Naive B cell (primary cell): Measurements from ENCODE around the gene MAST4. TPM values are rescaled to one million over a fixed set of nuclear protein-coding genes. Genes with fewer than 3 reads are reported as not detected.
A peak's percentile ranks its signal among the peaks of the same experiment; 100 is the strongest.

Experiments used
- ATAC-seq, 2 donors: fragments of 150-1000 bp; cut with Tn5 transposase; 2 replicates each; pipeline ENCODE4 v1.10.0; 2021; ENCODE audit warnings: low read depth in 2 of 2, mild to moderate bottlenecking in 2 of 2, moderate library complexity in 2 of 2
- DNase-seq: peaks from one replicate; pipeline ENCODE4 v3.0.0; 2022
- H3K27ac Mint-ChIP-seq, 6 donors: one replicate each; pipeline ENCODE4 v1.8.0; 2020 to 2022; ENCODE audit warnings: mild to moderate bottlenecking in 6 of 6, mixed read lengths in 6 of 6, moderate library complexity in 5 of 6, inconsistent platforms in 2 of 6
- H3K27me3 Mint-ChIP-seq, 3 donors: one replicate each; pipeline ENCODE4 v1.8.0; 2021 to 2022; ENCODE audit warnings: mixed read lengths in 3 of 3, mild to moderate bottlenecking in 1 of 3
- H3K36me3 Mint-ChIP-seq, 2 donors: one replicate each; pipeline ENCODE4 v1.8.0; 2020 to 2022; ENCODE audit warnings: mixed read lengths in 2 of 2, inconsistent platforms in 1 of 2, mild to moderate bottlenecking in 1 of 2
- H3K4me1 Mint-ChIP-seq, 3 donors: one replicate each; pipeline ENCODE4 v1.8.0; 2020 to 2022; ENCODE audit warnings: mixed read lengths in 3 of 3, inconsistent platforms in 1 of 3, mild to moderate bottlenecking in 1 of 3, moderate library complexity in 1 of 3
- H3K4me3 Mint-ChIP-seq, 8 donors: one replicate each; pipeline ENCODE4 v1.8.0; 2020 to 2022; ENCODE audit warnings: mild to moderate bottlenecking in 8 of 8, mixed read lengths in 8 of 8, moderate library complexity in 8 of 8, inconsistent platforms in 2 of 8
- H3K9me3 Mint-ChIP-seq, 7 donors: one replicate each; pipeline ENCODE4 v1.8.0; 2020 to 2022; ENCODE audit warnings: mixed read lengths in 7 of 7, mild to moderate bottlenecking in 5 of 7, inconsistent platforms in 2 of 7, moderate library complexity in 1 of 7
- polyA plus RNA-seq, 6 donors: library from polyadenylated mRNA; unstranded; fragments of 300-500 nt; fragmentation: Illumina TruSeq; gene quantifications; one replicate each; pipeline ENCODE4 v1.2.3, GENCODE V29; 2021; ENCODE audit warnings: low read depth in 6 of 6

MAST4 gene
- polyA plus RNA-seq, 6 donors from 2014 or later = 0.17 to 2.3 (median 1.3) TPM

DNA sequence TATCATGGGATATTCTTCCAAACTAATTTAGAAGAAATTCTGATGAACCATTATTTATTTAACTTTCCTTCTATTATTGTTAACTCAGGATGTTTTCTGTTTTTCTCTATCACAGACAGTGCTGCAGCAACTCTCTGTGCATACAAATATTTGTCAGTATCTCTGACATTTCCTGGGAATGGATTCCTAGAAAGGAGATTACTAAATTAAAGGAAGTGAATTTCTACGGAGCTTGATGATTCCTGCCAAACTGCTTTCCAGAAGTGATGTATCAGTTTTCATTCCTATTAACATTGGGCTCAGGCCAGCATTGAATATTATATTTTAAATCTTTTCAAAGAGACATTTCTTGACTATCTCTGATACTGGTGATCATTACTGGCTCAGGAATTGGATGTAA is 26.0 kb upstream of the MAST4 start:
- Mint-ChIP-seq H3K9me3 (peaks cover 0 to 3% (median 0%) of the 10 kb centered on the region in 7 donors), H3K27me3 (peaks cover 13 to 22% (median 20%) of the 10 kb centered on the region in 3 donors), H3K27ac (no peak overlapping the region), H3K4me3 (no peak overlapping the region), H3K4me1 (peaks cover 12 to 22% (median 13%) of the 10 kb centered on the region in 3 donors), H3K36me3 (no peaks in the 10 kb centered on the region)
- no peak for DNase-seq
- no peak for ATAC-seq

DNA sequence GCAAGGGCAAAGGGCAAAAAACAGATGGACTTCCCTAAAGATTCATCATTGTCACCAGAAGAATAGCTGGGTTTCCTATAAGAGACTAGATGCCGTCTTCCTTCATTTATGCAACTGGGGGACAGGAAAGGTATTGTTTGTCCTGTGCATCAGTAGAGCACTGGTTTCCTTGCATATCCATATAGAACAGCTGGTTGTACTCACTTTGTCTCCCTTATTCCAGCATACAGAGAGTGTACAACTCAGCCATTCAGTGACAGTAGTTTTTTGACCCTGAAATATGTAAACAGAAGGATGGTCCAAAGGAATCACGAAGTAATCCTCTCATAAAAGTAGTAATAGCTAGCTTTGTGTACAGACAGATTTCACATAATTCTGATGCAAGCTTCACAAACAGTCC is 22.5 kb upstream of the MAST4 start:
- no peak for ATAC-seq
- H3K4me1 Mint-ChIP-seq = peaks cover under 1 to 4% (median 3%) of the 10 kb centered on the region in 3 donors
- DNase-seq = no peak

DNA sequence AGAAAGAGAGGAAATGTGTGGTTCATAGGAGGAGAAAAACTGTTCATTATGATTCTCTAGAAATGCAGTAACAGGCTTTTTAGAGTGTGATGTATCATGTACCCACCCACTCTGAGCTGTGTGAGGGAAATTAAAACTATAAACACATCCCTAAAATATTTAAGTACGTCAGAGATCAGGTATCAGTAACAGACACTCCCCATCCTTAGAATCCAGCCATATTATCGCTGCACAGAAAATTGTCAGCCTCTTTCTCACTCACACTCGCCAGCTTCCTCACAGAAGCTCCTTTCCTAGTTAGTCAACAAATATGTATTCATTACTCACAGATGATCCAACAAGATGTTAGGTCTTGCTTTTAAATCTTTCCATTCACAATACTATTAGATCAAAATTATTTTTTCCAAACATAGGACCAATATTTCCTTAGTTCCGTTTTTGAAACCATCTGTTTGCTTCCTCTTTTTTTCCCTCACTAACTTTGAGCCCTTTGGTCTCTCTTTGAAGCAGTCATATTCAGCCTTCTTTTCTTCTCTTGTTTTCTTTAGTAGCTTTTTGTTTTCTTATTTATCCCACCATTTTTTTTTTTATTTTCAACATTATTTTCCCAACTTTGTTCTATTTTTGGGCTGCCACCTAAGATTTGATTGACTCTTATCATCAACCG is 13.6 kb upstream of the MAST4 start:
- Mint-ChIP-seq H3K27me3 (peaks cover 12 to 26% (median 25%) of the 10 kb centered on the region in 3 donors), H3K4me1 (peaks cover 0 to 9% (median 5%) of the 10 kb centered on the region in 3 donors), H3K27ac (peak overlapping the region in 1 of 6 donors; percentile 92), H3K36me3 (no peaks in the 10 kb centered on the region), H3K4me3 (no peak overlapping the region), H3K9me3 (peaks cover 0 to 5% (median 0%) of the 10 kb centered on the region in 7 donors)
- peak; percentile 23 to 51 for ATAC-seq
- DNase-seq = no peak

More for the DNA sequence above, 22.5 kb upstream of the MAST4 start:
- peaks cover 0 to 5% (median 3%) of the 10 kb centered on the region in 7 donors for H3K9me3 Mint-ChIP-seq
- H3K36me3 Mint-ChIP-seq = no peaks in the 10 kb centered on the region
- H3K27ac Mint-ChIP-seq = no peak overlapping the region
- no peak overlapping the region for H3K4me3 Mint-ChIP-seq
- peaks cover 34 to 38% (median 35%) of the 10 kb centered on the region in 3 donors for H3K27me3 Mint-ChIP-seq

DNA sequence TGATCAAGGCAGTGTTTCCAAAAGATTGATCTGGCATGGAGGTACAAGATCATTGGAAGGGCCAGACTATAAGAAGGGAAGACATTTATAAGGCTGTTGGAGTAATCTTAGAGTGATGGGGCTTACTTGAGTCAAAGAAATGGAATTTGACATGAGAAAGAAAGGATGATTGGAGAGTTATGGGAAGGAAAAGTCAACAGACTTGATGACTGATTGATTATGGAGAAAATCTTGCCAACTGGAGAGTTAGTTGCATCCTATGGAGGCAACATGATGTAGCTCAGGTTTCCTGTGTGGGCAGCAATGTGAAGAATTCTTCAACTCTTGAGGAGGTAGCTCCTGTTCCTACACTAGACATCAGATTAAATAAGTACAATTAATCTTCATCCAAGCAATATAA is 10.9 kb upstream of the MAST4 start:
- DNase-seq = no peak
- H3K27ac Mint-ChIP-seq = no peak overlapping the region
- ATAC-seq = no peak
- H3K36me3 Mint-ChIP-seq = no peaks in the 10 kb centered on the region
- peaks cover 0 to 5% (median 0%) of the 10 kb centered on the region in 7 donors for H3K9me3 Mint-ChIP-seq
- peaks cover 0 to 9% (median 5%) of the 10 kb centered on the region in 3 donors for H3K4me1 Mint-ChIP-seq
- peaks cover 22 to 25% (median 24%) of the 10 kb centered on the region in 3 donors for H3K27me3 Mint-ChIP-seq
- no peak overlapping the region for H3K4me3 Mint-ChIP-seq

DNA sequence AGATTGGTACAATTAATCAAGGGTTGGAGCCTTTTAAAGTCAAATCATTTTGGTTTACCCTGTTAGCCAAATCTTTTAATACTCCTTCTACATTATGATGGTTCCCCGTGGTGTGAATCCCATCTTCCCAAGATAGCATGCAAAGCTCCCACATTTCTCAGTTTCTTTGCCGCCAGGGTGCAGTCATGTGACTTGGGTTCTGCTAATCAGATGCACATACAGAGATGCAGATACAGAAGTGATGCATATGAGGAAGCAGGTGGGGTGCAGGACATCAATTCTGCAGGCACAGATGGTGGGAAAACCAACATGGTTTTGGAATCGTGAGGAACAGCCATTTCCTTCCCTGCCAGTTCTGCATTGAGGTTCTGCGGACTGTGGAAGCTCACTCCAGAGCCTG is 8.4 kb upstream of the MAST4 start:
- H3K9me3 Mint-ChIP-seq = peaks cover 0 to 5% (median 0%) of the 10 kb centered on the region in 7 donors
- no peak overlapping the region for H3K4me3 Mint-ChIP-seq
- ATAC-seq (no peak), DNase-seq (no peak)
- H3K27ac Mint-ChIP-seq = no peak overlapping the region
- peaks cover 32 to 40% (median 40%) of the 10 kb centered on the region in 3 donors for H3K27me3 Mint-ChIP-seq
- H3K4me1 Mint-ChIP-seq = peaks cover 0 to 3% (median 3%) of the 10 kb centered on the region in 3 donors
- H3K36me3 Mint-ChIP-seq = no peaks in the 10 kb centered on the region

DNA sequence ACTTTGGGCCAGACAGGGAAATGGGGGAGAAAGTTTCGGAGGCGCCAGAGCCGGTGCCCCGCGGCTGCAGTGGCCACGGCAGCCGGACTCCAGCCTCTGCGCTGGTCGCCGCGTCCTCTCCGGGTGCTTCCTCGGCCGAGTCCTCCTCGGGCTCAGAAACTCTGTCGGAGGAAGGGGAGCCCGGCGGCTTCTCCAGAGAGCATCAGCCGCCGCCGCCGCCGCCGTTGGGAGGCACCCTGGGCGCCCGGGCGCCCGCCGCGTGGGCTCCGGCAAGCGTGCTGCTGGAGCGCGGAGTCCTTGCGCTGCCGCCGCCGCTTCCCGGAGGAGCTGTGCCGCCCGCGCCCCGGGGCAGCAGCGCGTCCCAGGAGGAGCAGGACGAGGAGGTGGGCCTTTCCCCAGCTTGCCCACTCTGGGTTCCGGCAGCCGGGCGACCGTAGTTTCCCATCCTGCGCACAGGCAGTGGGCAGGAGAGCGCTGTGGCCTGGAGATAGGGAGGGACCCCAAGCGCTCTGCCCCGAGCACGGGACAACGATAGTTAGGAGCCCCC is 516 bp downstream of the MAST4 start:
- Mint-ChIP-seq H3K27me3 (peaks cover 52 to 62% (median 61%) of the 10 kb centered on the region in 3 donors), H3K9me3 (no peaks in the 10 kb centered on the region), H3K4me1 (peaks cover 10 to 21% (median 11%) of the 10 kb centered on the region in 3 donors), H3K36me3 (no peaks in the 10 kb centered on the region), H3K4me3 (peak overlapping the region; percentile 79 to 90 (median 86)), H3K27ac (peak overlapping the region in 1 of 6 donors; percentile 55)
- no peak for DNase-seq
- ATAC-seq = peak; percentile 38

DNA sequence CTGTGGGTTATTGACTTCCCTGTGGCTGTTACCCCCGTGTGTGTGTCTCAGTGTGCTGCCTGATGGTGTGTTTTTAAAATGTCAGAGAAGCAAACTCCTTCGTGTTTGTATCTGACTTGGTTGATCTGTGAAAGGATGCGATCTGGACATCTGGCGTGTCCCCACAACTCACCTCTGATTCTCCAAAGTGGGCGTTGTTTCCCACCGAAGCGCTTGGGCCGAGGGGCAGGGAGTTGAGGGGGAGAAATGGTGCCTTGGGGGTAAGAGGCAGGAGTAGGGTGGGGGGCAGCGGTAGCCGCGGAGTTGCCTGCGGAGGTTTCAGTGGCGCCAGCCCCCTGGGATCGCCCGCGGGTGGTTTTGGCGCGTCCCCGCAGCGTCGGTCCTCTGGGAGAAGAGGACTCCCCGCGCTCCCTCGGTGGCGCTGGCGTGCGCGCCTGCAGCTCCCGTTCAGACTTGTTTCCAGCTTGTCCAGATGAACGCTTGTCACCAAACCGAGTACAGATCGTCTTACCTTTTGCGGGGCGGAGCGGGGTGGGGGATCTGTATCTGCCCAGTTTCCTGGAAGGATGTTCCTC is 1.1 kb downstream of the MAST4 start:
- no peak for DNase-seq
- peak overlapping the region; percentile 75 to 90 (median 85) for H3K4me3 Mint-ChIP-seq
- peak overlapping the region in 1 of 6 donors; percentile 55 for H3K27ac Mint-ChIP-seq
- H3K4me1 Mint-ChIP-seq = peaks cover 10 to 21% (median 11%) of the 10 kb centered on the region in 3 donors
- peaks cover 47 to 60% (median 59%) of the 10 kb centered on the region in 3 donors for H3K27me3 Mint-ChIP-seq
- H3K9me3 Mint-ChIP-seq = no peaks in the 10 kb centered on the region
- ATAC-seq = no peak
- H3K36me3 Mint-ChIP-seq = no peaks in the 10 kb centered on the region

DNA sequence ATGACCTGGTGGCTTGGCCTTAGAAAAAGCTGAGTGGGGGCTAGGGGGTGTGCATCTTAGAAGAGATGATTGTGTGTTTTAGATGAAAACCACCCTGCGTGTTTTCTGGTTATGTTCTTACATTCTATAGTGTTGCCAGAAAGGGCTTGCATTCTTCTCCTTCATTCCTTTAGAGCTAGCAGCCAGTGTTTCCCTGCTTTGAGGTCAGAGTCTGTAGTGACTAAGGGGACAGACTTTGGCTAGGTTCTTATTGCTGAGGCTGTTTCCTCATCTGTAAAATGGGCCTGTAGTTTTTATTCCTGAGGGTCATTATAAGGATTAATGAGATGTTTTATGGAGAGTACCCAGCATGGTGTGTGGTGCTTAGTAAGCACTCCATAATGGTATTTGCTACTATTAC is 6.4 kb downstream of the MAST4 start:
- Mint-ChIP-seq H3K27ac (no peak overlapping the region), H3K9me3 (no peaks in the 10 kb centered on the region), H3K27me3 (peaks cover 30 to 45% (median 37%) of the 10 kb centered on the region in 3 donors), H3K4me1 (peaks cover 0 to 7% (median 3%) of the 10 kb centered on the region in 3 donors), H3K36me3 (no peaks in the 10 kb centered on the region), H3K4me3 (no peak overlapping the region)
- DNase-seq = no peak
- no peak for ATAC-seq

DNA sequence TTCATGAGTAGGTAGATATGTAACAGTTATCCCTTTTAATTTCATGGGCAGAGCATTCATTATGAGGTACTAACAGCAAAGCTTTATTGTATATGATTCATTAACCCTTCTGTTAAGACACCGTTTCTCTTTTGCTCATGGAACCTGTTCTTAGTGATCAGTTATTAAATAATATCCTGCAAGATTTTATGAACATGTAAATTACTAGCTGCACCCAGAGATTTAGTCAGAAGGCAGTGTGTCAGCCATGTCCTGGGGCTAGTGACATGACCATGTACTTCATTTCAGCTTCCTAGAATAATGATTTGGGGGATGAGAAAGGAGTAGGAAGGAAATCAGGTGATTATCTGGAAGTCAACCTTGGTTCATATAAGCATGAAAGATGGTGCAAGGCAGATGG is 7.0 kb downstream of the MAST4 start:
- Mint-ChIP-seq H3K36me3 (no peaks in the 10 kb centered on the region), H3K27ac (peak overlapping the region in 1 of 6 donors; percentile 64), H3K4me3 (no peak overlapping the region), H3K9me3 (no peaks in the 10 kb centered on the region), H3K27me3 (peaks cover 25 to 41% (median 32%) of the 10 kb centered on the region in 3 donors), H3K4me1 (peaks cover 0 to 2% (median 0%) of the 10 kb centered on the region in 3 donors)
- no peak for DNase-seq
- no peak for ATAC-seq

DNA sequence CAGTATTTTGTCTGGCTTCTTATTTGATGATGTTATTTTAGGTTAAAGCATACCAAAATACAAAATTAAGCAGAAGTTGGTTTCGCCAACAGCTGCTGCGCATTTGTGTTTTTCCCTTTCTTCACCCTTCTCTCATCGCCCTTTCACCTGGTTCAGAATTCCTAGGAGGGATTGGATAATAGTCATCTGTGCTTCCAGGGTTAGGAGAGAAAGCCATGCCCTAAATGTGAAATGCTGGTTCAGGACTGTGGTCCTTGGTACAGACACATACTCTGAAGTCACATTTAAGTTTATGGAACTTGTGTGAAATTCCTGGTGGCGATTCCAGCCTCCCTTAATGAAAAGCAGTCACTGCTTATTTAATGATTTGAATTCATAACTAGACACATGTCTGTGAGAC is 7.7 kb downstream of the MAST4 start:
- DNase-seq (no peak), ATAC-seq (no peak)
- no peaks in the 10 kb centered on the region for H3K36me3 Mint-ChIP-seq
- no peaks in the 10 kb centered on the region for H3K9me3 Mint-ChIP-seq
- H3K4me3 Mint-ChIP-seq = no peak overlapping the region
- no peak overlapping the region for H3K27ac Mint-ChIP-seq
- H3K4me1 Mint-ChIP-seq = no peaks in the 10 kb centered on the region
- H3K27me3 Mint-ChIP-seq = peaks cover 18 to 35% (median 24%) of the 10 kb centered on the region in 3 donors

DNA sequence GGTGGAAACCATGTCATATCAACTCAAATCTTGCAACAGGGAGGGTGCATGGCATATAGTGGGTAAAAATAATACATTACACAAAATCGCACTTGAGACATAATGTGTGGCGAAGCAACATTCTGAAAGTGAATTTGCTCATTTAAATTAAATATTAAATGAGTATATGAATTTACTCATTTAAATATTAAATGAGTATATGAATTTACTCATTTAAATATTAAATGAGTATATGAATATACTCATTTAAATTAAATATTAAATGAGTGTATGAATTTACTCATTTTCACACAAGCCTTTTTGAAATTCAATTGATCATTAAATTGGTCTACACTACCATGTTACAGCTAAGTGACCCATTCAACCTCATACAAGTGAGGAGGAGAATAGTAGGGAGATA is 10.5 kb downstream of the MAST4 start:
- no peak for ATAC-seq
- H3K36me3 Mint-ChIP-seq = no peaks in the 10 kb centered on the region
- no peaks in the 10 kb centered on the region for H3K9me3 Mint-ChIP-seq
- no peaks in the 10 kb centered on the region for H3K4me1 Mint-ChIP-seq
- H3K27me3 Mint-ChIP-seq = peaks cover 3 to 20% (median 9%) of the 10 kb centered on the region in 3 donors
- DNase-seq = no peak
- H3K4me3 Mint-ChIP-seq = no peak overlapping the region
- H3K27ac Mint-ChIP-seq = no peak overlapping the region

DNA sequence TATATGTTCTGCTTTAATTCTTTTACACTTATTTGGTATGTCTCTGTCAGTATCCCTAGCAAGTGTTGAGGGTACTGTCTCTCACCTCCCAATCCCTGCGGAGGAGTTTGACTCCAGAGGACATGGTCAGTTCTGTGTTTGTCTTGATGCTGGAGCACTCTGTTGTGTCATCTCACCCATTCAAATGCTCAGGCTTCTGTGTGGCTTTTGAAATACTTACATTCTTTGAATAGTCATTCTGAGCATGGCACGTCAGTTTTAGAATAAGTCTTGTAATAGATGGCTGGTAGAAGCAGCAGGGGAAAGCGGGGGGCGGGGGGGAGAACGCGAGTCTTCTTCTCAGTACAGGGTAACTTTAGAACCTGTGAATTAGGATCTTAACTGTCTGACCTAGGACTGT is 12.3 kb downstream of the MAST4 start:
- Mint-ChIP-seq H3K4me1 (no peaks in the 10 kb centered on the region), H3K27ac (peak overlapping the region in 1 of 6 donors; percentile 39), H3K4me3 (no peak overlapping the region), H3K9me3 (no peaks in the 10 kb centered on the region), H3K27me3 (peaks cover 0 to 15% (median 5%) of the 10 kb centered on the region in 3 donors), H3K36me3 (no peaks in the 10 kb centered on the region)
- DNase-seq (no peak), ATAC-seq (no peak)

DNA sequence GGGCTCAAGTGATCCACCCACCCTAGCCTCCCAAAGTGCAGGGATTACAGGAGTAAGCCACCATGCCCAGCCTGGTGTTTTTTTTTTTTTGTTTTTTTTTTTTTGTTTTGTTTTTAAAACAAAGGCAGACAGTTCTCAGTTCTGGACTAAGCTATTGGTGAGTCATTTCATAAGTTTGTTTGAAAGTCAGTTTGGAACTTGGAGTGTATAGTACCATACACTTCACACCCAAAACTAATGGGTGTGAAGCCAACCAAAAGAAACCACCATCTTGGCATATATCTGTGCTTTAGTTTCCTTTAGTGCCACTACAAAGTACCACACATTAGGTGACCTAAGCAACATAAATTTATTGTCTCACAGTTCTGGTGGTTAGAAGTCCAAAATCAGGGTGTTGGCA is 13.4 kb downstream of the MAST4 start:
- Mint-ChIP-seq H3K27ac (no peak overlapping the region), H3K4me1 (no peaks in the 10 kb centered on the region), H3K36me3 (no peaks in the 10 kb centered on the region), H3K4me3 (no peak overlapping the region), H3K27me3 (peaks cover 0 to 15% (median 5%) of the 10 kb centered on the region in 3 donors), H3K9me3 (no peaks in the 10 kb centered on the region)
- no peak for DNase-seq
- no peak for ATAC-seq

DNA sequence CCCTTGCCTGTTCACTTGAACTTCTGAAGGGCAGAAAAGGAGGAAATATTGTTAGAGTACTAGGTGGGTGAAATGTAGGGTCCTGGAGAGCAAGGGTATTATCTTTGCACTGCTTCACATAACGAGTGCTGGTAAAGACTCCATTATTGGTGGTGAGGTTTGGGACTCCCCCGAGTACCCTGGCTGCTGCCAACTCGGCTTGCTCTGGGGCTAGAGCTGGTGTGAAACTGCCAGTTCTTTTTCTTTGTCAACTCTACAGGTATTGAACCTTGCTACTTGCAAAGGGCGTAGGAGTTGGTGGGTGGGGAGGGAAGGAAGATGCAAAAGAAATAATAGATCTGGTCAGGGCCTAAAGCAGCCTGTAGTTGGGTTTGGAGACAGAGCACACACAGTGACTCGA is 16.0 kb downstream of the MAST4 start:
- no peaks in the 10 kb centered on the region for H3K9me3 Mint-ChIP-seq
- peaks cover 0 to 9% (median 5%) of the 10 kb centered on the region in 3 donors for H3K27me3 Mint-ChIP-seq
- ATAC-seq (no peak), DNase-seq (no peak)
- H3K4me3 Mint-ChIP-seq = no peak overlapping the region
- H3K27ac Mint-ChIP-seq = peak overlapping the region in 1 of 6 donors; percentile 12
- H3K36me3 Mint-ChIP-seq = no peaks in the 10 kb centered on the region
- H3K4me1 Mint-ChIP-seq = no peaks in the 10 kb centered on the region
